Loucy (cell line): ENCODE results near the gene SMARCAD1.

Experiments used
- H2AFZ ChIP-seq: fragments of 200-600 bp; sonication (generic); 2 replicates; pipeline ENCODE4 v1.6.0; 2016; ENCODE audit warnings: antibody characterized with exemption, mild to moderate bottlenecking, low read length, moderate library complexity
- H3F3A ChIP-seq: fragments of 200-600 bp; 2 replicates; pipeline ENCODE4 v1.6.0; 2016; ENCODE audit warnings: antibody characterized with exemption, low read depth, mild to moderate bottlenecking
- H3K27me3 ChIP-seq: fragments of 200-600 bp; sonication (generic); 2 replicates; pipeline ENCODE4 v1.6.1; 2014; ENCODE audit warnings: low read length, mild to moderate bottlenecking; ENCODE audit not compliant: insufficient read depth, poor library complexity, severe bottlenecking
- H3K36me3 ChIP-seq: fragments of 200-600 bp; sonication (generic); 2 replicates; pipeline ENCODE4 v1.6.1; 2016; ENCODE audit warnings: low read length; ENCODE audit not compliant: insufficient read depth
- H3K4me1 ChIP-seq: fragments of 200-600 bp; sonication (generic); 2 replicates; pipeline ENCODE4 v1.5.1; 2014; ENCODE audit warnings: low read length, mild to moderate bottlenecking; ENCODE audit not compliant: insufficient read depth, poor library complexity, severe bottlenecking
- H3K4me2 ChIP-seq: fragments of 200-600 bp; sonication (generic); 2 replicates; pipeline ENCODE4 v1.6.0; 2014; ENCODE audit warnings: antibody characterized with exemption, low read length, low read depth, mild to moderate bottlenecking; ENCODE audit not compliant: poor library complexity, severe bottlenecking
- H3K4me3 ChIP-seq: fragments of 200-600 bp; sonication (generic); 2 replicates; pipeline ENCODE4 v1.5.1; 2014; ENCODE audit warnings: low read length, mild to moderate bottlenecking, mixed read lengths; ENCODE audit not compliant: poor library complexity, severe bottlenecking
- H3K79me2 ChIP-seq: fragments of 200-600 bp; sonication (generic); 2 replicates; pipeline ENCODE4 v1.6.1; 2014; ENCODE audit warnings: low read length; ENCODE audit not compliant: insufficient read depth
- H3K9ac ChIP-seq: fragments of 200-600 bp; sonication (generic); 2 replicates; pipeline ENCODE4 v1.6.0; 2014; ENCODE audit warnings: mild to moderate bottlenecking, low read depth, low read length, moderate library complexity; ENCODE audit not compliant: poor library complexity, severe bottlenecking
- H3K9me2 ChIP-seq: fragments of 200-600 bp; sonication (generic); replicated peaks from 2 replicates; pipeline ENCODE4 v1.6.1; 2016; ENCODE audit warnings: low read depth, low read length, mixed read lengths
- H3K9me3 ChIP-seq: fragments of 200-600 bp; sonication (generic); 2 replicates; pipeline ENCODE4 v1.6.1; 2014; ENCODE audit warnings: mild to moderate bottlenecking, antibody characterized with exemption, low read length, low read depth; ENCODE audit not compliant: insufficient read depth
- H4K20me1 ChIP-seq: fragments of 200-600 bp; sonication (generic); 2 replicates; pipeline ENCODE4 v1.6.0; 2014; ENCODE audit warnings: antibody characterized with exemption, low read length, mild to moderate bottlenecking; ENCODE audit not compliant: insufficient read depth, poor library complexity, severe bottlenecking
- CTCF ChIP-seq: fragments of 200-600 bp; sonication (generic); conservative IDR thresholded peaks from 2 replicates; pipeline ENCODE4 v1.5.1; 2014; ENCODE audit warnings: mild to moderate bottlenecking, antibody characterized with exemption, low read length
- EZH2phosphoT487 ChIP-seq: fragments of 200-600 bp; IDR thresholded peaks from 2 replicates; pipeline ENCODE4 v1.6.1; 2018; ENCODE audit warnings: antibody characterized with exemption, mild to moderate bottlenecking, moderate library complexity, borderline replicate concordance

The SMARCAD1 gene

GRCh38 chr4:94232519-94232918 lies 24.9 kb downstream of the SMARCAD1 start:
- Histone ChIP-seq H3K9me2 (no peaks in the 10 kb centered on the region), H3F3A (no peaks in the 10 kb centered on the region), H4K20me1 (no peaks in the 10 kb centered on the region), H3K27me3 (no peaks in the 10 kb centered on the region), H3K4me3 (no peak overlapping the region), H3K79me2 (peaks cover 26% of the 10 kb centered on the region; the same call in 1 of the 2 replicates), H3K4me2 (no peak overlapping the region), H2AFZ (no peak overlapping the region), H3K9me3 (no peaks in the 10 kb centered on the region), H3K4me1 (no peaks in the 10 kb centered on the region), H3K36me3 (peaks cover 86% of the 10 kb centered on the region), H3K9ac (no peak overlapping the region)
- TF ChIP-seq CTCF (no peak), EZH2phosphoT487 (no peak)

GRCh38 chr4:94235825-94236224 lies 28.2 kb downstream of the SMARCAD1 start:
- Histone ChIP-seq H3K27me3 (no peaks in the 10 kb centered on the region), H3K9me2 (no peaks in the 10 kb centered on the region), H3K4me3 (no peak overlapping the region), H3K79me2 (0 out of 2 replicates have a peak, but pooled peaks cover 3% of the 10 kb centered on the region), H3K36me3 (peaks cover 97% of the 10 kb centered on the region), H3K9ac (no peak overlapping the region), H3K4me2 (no peak overlapping the region), H4K20me1 (no peaks in the 10 kb centered on the region), H3K9me3 (no peaks in the 10 kb centered on the region), H3F3A (no peaks in the 10 kb centered on the region), H2AFZ (no peak overlapping the region), H3K4me1 (no peaks in the 10 kb centered on the region)
- no peak for TF ChIP-seq CTCF
- no peak for TF ChIP-seq EZH2phosphoT487

- no peaks in the 10 kb centered on the region for H3K79me2 ChIP-seq
- no peak overlapping the region for H3K4me2 ChIP-seq
- H4K20me1 ChIP-seq: no peaks in the 10 kb centered on the region
- H3K36me3 ChIP-seq: peaks cover 97% of the 10 kb centered on the region
- no peak overlapping the region for H3K4me3 ChIP-seq
- no peak overlapping the region for H2AFZ ChIP-seq
- H3K9me2 ChIP-seq: no peaks in the 10 kb centered on the region
- H3K9ac ChIP-seq: no peak overlapping the region
- H3K27me3 ChIP-seq: no peaks in the 10 kb centered on the region
- H3F3A ChIP-seq: no peaks in the 10 kb centered on the region
- TF ChIP-seq EZH2phosphoT487: no peak
- TF ChIP-seq CTCF: no peak
- no peaks in the 10 kb centered on the region for H3K4me1 ChIP-seq
- no peaks in the 10 kb centered on the region for H3K9me3 ChIP-seq
These were observed 29.6 kb downstream of the SMARCAD1 start for GRCh38 chr4:94237271-94237670.
